Stimulated activated CD4-positive, alpha-beta T cell treated with anti-CD3 and anti-CD28 coated beads, Interleukin-15, amount 100 ng/mL, for 48 hours (primary cell): ENCODE results near the gene PTBP3.
"Not testable (repeated sequence)": the region's sequence is repeated elsewhere in the genome, so short reads cannot be mapped to it uniquely, and the experiment has no call there.

Experiments used
- DNase-seq, 2 donors: peaks; one replicate each; pipeline ENCODE4 v3.0.0-alpha.2; 2020; ENCODE audit warnings: low read depth in 2 of 2

Gene PTBP3, protein sequence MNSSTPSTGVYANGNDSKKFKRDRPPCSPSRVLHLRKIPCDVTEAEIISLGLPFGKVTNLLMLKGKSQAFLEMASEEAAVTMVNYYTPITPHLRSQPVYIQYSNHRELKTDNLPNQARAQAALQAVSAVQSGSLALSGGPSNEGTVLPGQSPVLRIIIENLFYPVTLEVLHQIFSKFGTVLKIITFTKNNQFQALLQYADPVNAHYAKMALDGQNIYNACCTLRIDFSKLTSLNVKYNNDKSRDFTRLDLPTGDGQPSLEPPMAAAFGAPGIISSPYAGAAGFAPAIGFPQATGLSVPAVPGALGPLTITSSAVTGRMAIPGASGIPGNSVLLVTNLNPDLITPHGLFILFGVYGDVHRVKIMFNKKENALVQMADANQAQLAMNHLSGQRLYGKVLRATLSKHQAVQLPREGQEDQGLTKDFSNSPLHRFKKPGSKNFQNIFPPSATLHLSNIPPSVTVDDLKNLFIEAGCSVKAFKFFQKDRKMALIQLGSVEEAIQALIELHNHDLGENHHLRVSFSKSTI

DNA sequence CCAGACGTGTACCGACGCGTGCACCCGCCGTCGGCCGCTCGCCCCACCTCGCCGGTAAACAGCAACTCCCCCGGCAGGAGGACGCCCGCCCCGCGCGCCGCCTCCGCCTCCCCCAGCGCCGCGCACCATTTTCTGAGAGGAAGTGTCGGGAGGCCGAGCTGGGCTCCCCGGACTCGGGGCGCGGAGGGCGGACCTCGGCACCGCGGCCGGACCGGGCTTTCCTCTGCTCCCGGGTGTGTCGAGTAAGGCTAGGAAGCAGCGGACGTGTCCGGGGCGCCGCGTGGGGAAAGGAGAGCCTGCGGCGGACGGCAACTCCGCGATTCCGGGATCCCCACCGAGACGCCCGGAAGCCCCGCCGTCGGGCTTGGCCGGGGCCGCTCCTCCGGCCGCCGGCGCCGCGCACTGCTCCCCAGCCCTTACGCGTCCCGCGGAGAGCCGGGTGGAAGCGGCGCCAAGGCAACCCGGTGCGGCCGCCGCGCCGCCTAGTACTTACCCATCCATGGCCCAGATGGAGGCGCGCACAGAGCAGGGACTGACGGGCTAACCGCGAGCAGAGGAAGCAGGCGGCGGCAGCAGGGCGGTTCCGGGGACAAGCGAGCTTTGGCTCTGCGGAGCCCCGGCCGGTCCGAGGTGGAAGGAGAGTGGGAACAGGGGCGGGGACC lies at the start of gene PTBP3:
Gene PTBP3 (minus strand): TSS at position 643 of the 662 bp plus-strand sequence. CDS start 35,754 bp downstream, outside the sequence.
- DNase-seq = peak; percentile 50 to 64

DNA sequence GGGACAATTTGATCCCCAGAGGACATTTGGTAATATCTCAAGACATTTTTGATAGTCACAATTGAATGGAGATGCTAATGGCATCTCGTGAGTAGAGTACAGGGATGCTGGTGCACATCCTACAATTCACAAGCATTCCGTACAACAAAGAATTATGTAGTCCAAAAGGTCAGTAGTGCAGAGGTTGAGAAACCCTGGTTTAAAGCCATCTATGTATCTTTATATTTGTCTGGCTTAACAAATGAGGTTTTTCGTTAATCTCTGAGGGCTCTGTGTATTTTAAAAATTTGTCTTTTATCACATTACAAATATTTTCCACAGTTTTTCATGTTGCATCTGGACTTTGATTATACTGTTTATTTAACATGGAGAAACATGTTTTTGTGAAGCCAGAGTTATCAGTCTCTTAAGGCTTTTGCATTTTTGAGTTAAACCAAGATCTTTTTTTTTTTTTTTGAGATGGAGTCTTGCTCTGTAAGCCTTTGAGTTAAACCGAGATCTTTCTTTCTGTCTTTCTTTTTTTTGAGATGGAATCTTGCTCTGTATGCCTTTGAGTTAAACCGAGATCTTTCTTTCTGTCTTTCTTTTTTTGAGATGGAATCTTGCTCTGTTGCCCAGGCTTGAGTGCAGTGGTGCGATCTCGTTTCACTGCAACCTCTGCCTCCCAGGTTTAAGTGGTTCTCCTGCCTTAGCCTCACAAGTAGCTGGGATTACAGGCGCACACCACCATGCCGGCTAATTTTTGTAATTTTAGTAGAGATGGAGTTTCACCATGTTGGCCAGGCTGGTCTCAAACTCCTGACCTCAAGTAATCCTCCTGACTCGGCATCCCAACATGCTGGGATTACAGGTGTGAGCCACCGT lies 49.3 kb upstream of the PTBP3 start:
- no peak for DNase-seq

DNA sequence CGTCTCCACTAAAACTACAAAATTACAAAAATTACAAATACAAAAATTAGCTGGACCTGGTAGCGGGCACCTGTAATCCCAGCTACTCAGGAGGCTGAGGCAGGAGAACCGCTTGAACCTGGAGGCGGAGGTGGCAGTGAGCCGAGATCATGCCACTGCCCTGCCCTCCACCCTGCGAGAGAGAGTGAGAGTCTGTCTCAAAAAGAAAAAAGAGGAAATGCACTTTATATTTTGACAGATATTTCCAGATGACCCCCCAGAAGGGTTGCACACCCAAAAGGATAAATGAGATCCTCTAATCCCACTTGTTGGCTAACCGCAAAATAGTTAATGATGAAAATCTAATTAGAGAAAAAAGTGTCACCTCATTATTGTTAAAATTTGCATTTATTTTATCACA lies 48.6 kb upstream of the PTBP3 start:
- DNase-seq = no peak

DNA sequence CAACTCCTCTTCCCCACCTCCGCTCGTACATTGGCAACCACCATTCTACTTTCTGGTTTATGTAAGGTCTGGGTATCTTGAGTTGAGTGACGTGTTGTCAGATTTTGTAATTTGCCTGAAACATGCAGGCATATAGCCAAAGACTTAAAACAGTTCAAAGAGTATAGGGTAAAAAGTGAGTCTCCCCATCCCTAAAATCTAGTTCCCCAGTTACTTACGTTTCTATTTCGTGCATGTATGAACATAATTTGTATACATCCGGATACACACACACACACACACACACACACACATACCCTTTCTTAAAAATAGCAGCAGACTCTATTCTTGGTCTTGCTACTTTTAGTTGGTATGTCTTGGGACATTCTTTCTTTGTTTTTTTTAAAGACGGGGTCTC lies 47.4 kb upstream of the PTBP3 start:
- no peak for DNase-seq

DNA sequence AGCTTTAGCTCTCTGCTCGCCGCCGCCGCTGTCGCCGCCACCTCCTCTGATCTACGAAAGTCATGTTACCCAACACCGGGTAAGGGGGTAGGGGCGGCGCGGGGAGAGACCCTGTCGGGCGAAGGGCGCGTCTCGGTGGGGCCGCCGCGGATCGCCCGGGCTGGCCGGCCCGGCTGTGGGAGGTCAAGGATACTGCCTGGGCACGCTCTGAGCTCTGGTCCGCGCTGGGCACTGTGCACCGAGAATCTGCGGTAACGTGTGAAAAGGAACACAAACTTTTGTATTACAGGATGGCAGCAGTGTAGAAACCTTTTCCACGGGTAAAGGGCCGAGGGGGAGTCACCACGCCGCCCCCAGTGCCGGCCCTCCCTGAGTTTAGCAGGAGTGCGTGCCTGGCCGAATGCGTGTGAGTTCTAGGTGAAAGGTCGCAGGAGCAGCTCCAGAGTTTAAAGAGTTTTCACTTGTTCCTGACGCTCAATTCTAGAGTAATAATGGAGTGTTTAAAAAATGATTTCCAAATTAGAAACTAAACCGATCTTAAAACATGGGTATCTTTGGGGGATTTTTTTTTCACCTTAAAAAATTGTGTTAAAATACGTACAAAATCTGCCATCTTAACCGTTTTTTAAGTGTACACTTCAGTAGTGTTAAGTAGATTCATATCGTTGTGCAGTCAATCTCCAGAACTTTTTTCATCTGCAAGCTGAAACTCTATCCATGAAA lies 46.8 kb upstream of the PTBP3 start, which contains the start of gene HSDL2:
Gene HSDL2 (plus strand): TSS at position 7 of the 723 bp plus-strand sequence. CDS start 56 bp downstream, at position 63.
- peak; percentile 4 to 8 for DNase-seq

DNA sequence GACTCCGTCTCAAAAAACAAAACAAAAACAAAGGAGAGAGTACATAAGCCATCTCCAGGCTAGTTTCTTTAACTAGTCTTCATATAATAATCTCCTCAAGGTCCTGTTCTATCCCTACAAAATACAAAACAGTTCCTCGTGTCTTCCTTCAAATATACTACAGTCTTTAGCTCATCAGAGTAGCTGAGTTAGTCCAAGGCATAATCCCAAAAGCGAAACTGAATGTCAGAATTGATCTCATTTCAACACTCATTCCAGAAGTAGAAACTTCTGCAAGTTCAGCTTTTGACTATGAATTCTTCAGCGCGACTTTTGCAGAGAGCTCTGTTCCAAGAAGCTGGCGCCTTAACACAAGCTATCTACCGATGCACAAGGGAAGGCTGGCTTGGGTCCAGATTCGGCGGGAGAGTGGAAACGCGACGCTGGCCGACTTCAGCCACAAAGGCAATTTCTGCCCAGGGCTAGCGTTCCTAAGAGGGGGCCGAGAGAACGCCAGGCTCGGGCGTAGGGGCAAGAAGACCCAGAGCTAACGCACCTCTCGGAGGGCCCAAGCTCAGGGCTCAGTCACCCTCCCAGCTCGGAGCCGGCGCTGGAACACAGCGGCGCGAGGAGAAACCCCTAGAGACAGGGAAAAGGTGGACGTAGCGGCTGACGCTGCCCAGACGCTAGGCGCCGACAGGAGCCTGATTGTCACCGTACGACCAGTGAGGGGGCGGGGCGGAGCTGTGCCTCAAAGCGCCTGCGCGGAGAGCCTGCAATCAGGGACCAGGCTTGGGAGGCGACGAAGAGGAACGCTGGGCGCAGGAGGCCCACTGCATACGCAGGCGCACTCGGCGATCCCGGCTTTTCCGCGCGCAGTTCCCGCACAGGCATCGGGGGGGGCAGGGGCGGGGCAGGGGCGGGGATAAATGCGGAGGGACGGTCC lies 46.0 kb upstream of the PTBP3 start:
- peak; percentile 95 to 98 for DNase-seq

DNA sequence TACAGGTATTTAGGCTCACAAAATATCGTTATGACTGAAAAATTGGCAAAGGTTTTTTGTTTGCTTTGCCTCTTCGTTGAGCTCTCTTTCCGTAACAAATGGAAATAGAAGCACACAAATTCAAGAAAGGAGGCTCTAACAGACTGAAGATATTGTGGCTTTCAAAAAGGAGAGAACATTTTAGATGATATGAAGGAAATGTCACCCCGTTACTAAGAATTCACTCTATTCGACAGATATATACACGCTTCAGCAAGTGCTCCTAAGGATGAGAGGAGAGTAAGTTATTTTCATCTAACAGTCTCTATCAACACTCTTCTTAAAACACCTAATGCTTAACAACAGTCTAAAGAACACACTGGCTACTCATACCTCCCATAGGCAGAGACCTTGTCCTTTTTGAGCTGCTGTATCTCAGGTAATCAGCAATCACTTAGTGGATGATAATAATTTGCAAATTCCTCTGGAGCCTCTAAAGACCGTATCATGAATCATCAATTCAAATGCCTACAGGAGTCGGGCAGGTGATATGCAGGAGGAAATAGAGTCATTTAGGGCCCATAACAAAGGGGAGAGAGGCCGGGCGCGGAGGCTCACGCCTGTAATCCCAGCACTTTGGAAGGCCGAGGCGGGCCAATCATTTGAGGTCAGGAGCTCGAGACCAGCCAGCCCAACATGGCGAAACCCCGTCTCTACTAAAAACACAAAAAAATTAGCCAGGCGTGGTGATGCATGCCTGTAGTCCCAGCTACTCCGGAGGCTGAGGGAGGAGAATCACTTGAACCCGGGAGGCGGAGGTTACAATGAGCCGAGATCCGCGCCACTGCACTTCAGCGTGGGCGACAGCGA lies 45.1 kb upstream of the PTBP3 start:
- peak; percentile 17 to 23 for DNase-seq

DNA sequence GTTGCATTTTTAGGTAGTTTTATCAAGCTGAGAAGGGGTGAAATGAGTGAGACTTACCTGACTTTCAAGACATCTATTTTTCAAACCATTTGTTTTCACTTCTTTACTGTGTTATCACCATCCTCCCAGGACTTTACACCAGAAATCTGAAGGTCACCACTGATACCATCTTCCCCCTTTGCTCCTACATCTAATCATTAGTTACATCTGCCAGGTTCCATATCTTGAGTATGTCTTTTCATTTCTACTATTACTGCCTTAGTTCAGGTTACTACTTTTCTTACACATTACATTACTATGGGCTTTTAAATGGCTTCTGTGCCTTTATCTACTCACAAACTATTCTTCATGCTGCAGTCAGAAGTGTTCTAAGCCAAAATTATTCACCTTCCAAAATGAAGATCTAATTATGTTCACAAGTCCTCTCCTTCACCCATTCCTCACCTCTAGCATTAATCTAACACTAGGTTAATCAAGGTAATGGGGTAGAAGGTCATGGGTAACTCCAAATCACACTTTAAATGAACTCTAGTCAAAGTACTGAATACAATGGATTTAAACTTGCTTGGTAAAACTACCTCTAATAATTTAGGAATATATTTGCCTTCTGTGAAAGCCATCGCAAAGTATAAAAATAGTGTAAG lies 44.4 kb upstream of the PTBP3 start:
- DNase-seq = no peak

DNA sequence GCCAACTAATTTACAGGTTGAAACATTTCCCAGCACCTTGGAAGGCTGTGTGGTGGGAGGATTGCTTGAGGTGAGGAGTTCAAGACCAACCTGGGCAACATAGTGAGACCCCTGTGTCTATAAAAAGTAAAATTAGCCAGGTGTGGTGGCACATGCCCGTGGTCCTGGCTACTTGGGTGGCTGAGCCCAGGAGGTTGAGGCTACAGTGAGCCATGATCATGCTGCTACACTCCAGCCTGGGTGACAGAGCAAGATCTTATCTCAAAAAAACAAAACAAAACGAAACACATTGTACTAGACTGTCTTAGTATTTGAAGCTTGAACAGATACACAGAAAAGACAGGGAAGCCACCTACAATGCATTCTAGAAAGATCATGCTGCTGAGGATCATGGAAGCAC lies 43.7 kb upstream of the PTBP3 start:
- no peak for DNase-seq

DNA sequence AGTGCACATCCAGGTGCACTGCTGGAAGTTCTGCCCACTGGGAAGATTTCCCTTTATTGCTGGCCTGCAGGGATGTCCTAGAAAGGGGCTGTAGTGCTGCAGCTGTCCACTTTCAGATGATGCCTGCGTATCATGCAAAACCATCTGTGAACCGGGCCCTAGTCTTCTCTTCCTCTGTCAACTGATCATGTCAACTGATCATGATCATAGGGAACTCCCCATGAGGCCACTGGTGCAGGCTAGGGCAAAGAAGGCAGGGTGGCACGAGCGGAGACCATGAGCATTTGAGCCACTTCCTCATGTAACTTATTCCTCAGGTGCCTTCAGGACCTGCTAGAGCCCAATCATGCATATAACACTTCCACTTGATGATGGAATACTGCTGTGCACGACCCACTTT lies 41.9 kb upstream of the PTBP3 start:
- DNase-seq = no peak

DNA sequence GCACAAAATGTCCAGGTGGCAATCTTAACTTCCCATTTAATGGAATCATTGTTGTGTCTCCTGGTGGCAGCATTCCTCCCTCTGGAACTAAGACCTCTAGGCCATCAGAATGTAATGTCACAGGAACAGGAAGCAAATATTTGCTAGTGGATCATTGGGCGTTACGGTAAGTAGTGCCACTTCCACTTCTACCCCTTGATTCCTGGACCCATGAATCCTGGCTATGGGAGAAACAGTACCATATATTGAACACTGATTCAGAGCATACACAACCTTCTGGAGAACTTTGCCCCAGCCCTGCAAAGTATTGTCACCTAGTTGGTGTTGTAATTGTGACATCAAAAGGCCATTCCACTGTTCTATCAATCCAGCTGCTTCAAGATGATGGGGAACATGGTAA lies 40.8 kb upstream of the PTBP3 start:
- not testable (repeated sequence) for DNase-seq

DNA sequence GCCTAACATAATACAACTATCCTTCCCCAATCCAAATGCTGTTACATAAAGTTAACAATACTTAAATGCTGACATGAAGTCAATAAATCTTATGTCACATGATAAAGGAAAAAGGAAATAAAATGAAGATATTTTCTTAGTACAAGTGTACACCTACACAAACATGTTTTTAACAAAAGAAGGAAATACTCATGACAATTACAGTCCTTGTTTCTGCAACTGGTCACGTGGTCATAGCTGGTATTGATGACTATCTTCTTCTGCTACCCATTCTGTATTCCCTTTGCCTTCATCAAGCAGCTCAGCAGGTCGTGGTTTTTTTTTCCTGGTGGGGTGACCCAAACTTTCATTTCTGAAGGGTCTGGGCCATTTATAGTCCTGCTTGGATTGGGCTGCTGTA lies 40.2 kb upstream of the PTBP3 start:
- DNase-seq = not testable (repeated sequence)

DNA sequence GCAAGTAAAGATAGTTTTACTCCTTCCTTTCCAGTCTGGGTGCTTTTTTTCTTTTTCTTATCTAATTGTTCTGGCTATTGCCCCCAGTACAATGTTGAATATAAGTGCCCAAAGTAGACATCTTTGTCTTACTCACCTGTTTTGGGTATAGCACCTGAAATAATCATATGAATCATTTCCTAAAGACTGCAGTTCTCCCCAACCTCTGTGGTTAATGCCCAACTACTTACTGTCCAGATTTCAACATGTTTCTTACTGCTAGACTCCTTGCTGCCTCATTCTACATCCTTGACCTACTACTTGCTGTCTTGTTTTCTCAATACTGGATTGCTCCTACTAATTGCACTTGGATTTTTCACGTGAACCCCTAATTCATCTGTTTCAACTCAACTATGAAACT lies 37.6 kb upstream of the PTBP3 start:
- no peak for DNase-seq

DNA sequence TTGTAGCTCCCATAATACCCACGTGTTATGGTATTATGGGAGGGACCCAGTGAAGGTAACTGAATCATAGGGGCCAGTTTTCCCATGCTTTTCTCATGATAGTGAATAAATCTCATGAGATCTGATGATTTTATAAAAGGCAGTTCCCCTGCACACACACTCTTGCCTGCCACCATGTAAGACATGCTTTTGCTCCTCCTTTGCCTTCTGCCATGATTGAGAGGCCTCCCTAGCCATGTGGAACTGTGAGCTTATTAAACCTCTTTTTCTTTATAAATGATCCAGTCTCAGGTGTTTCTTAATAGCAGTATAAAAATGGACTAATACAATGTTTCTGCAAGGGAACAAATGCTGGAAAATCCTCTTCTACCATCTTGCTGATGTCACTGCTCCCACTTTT lies 36.4 kb upstream of the PTBP3 start:
- no peak for DNase-seq

DNA sequence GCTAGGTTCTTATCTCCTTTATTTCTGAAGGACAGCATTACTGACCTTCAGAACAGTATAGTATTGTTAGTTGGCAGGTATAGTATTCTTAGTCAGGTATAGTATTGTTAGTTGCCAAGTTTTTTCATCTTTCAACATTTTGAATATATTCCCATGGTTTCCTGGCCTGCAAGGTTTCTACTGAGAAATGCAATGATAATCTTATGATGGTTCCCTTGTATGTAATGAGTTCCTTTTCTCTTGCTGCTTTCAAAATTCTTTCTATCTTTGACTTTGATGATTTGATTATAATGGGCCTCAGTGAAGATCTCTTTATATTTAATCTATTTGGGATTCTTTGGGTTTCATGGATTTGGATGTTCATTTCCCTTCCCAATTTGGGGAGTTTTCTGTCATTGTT lies 34.0 kb upstream of the PTBP3 start:
- DNase-seq = no peak

DNA sequence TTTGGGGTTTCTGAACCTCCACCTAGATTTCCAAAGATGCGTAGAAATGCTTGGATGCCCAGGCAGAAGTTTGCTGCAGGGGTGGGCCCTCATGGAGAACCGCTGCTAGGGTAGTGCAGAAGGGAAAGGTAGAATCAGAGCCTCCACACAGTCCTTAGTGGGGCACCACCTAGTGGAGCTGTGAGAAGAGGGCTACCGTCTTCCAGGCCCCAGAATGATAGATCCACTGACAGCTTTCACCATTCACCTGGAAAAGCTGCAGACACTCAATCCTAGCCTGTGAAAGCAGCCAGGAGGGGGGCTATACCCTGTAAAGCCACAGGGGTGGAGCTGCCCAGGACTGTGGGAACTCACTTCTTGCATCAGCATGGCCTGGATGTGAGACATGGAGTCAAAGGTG lies 33.2 kb upstream of the PTBP3 start:
- no peak for DNase-seq

DNA sequence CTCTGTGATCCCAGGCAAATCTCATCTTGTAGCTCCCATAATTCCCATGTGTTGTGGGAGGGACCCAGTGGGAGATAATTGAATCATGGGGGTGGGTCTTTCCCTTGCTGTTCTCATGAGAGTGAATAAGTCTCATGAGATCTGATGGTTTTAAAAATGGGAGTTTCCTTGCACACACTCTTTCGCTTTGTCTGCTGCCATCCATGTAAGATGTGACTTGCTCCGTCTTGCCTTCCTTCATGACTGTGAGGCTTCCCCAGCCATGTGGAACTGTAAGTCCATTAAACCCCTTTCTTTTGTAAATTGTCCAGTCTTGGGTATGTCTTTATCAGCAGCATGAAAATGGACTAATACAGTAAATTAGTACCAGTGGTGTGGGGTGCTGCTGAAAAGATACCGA lies 31.8 kb upstream of the PTBP3 start:
- not testable (repeated sequence) for DNase-seq

DNA sequence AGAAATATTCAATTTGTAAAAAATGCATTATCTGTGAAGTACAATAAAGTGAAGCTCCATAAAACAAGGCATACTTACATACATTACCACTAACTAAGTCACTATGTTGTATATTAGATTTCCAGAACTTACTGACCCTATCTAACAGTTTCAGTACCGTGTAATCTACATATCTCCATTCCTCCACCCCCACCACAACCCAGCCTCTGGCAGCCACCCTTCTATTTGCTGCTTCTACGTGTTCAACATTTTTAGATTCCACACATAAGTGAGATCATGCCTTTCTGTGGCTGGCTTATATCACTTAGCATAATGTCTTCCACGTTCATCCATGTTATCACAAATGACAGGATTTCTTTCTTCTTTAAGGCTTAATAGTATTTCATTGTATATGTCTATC lies 31.3 kb upstream of the PTBP3 start:
- DNase-seq = no peak

DNA sequence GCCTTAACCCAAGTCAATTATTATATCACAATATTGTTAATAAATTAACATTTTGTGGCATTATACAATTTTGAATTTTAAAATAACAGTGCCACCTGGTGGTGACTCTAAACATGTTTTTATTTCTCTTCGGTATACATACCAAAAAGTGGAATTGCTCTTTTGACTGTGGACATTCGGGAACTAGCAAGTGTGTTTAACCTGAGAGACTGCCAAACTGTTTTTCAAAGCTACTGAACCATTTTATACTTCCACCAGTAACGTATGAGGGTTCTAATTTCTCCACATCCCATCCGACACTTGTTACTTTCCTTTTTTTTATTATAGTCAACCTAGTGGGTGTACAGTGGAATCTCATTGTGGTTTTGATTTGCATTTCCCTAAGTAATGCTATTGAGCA lies 28.2 kb upstream of the PTBP3 start:
- DNase-seq = no peak
